ENCODE data around the gene GRB14.

GRCh38 chr2:164613321-164613982 is 7.8 kb downstream of the GRB14 start:
- TF ChIP-seq CTCF (IDR thresholded peaks at IDR 0.05; ENCODE audit: low read length), result no peak
- no peak for TF ChIP-seq EZH2phosphoT487 (IDR thresholded peaks at IDR 0.05; ENCODE audit: low read length)

Data from MM.1S (cell line).